ENCODE measurements around the gene CLDN2.

The CLDN2 gene

DNA sequence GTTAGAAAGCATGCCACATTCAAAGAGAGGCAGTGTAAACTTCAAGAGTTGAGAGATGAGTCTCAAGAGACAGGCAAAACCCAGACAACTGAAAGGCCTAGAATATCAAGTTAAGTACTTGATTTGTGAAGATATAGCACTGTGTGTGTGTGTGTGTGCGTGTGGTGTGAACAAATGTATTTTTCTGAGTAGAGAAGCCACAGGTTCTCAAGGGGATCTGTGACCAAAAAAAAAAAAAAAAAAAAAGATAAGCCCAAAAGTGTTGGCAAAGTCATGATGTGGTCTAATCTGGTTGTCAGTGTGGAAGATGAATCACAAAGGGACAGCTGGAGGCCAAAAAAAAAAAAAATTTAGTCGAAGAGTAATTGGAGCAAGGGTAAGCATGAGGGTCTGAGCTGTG lies 20.9 kb upstream of the CLDN2 start:
- Histone ChIP-seq H3K4me1 (ENCODE audit: insufficient read depth, poor library complexity, severe bottlenecking) (peaks cover 15% of the 10 kb centered on the region), H3K27me3 (ENCODE audit: insufficient read depth, poor library complexity, severe bottlenecking) (no peaks in the 10 kb centered on the region), H3K36me3 (ENCODE audit: low read depth) (no peaks in the 10 kb centered on the region), H3K9me3 (ENCODE audit: severe bottlenecking) (no peaks in the 10 kb centered on the region), H3K27ac (ENCODE audit: poor library complexity, severe bottlenecking) (no peak overlapping the region), H3K4me3 (ENCODE audit: severe bottlenecking) (no peak overlapping the region)
- ATAC-seq (ENCODE audit: low read depth): no peak
- TF ChIP-seq, protein P1, sequence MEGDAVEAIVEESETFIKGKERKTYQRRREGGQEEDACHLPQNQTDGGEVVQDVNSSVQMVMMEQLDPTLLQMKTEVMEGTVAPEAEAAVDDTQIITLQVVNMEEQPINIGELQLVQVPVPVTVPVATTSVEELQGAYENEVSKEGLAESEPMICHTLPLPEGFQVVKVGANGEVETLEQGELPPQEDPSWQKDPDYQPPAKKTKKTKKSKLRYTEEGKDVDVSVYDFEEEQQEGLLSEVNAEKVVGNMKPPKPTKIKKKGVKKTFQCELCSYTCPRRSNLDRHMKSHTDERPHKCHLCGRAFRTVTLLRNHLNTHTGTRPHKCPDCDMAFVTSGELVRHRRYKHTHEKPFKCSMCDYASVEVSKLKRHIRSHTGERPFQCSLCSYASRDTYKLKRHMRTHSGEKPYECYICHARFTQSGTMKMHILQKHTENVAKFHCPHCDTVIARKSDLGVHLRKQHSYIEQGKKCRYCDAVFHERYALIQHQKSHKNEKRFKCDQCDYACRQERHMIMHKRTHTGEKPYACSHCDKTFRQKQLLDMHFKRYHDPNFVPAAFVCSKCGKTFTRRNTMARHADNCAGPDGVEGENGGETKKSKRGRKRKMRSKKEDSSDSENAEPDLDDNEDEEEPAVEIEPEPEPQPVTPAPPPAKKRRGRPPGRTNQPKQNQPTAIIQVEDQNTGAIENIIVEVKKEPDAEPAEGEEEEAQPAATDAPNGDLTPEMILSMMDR (IDR thresholded peaks at IDR 0.05; ENCODE audit: poor library complexity, severe bottlenecking): no peak
- DNase-seq (ENCODE audit: low spot score): no peak

DNA sequence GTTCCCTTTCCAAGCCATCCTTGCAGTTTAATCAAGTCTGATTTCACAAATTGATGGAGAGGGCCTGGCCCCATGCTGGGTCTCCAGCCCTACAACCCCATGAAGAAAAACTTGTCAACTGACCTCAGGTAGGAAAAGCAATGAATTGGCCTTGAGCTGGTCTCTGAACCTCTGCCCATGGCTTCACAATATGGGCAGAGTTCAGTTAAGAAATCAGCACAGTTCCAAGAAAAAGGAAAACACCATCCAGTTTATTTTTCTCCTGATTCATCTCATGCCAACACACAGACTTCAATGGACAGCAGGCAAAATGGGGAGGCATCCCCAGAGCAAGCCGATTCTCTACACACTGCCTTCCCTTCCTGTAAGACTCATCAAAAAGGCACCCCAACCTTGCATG lies 20.4 kb upstream of the CLDN2 start:
- DNase-seq (ENCODE audit: low spot score) (no peak), ATAC-seq (ENCODE audit: low read depth) (no peak)
- TF ChIP-seq, protein P1 (IDR thresholded peaks at IDR 0.05; ENCODE audit: poor library complexity, severe bottlenecking): no peak
- H3K4me3 ChIP-seq (ENCODE audit: severe bottlenecking): no peak overlapping the region
- H3K4me1 ChIP-seq (ENCODE audit: insufficient read depth, poor library complexity, severe bottlenecking): peaks cover 12% of the 10 kb centered on the region
- no peaks in the 10 kb centered on the region for H3K9me3 ChIP-seq (ENCODE audit: severe bottlenecking)
- no peaks in the 10 kb centered on the region for H3K27me3 ChIP-seq (ENCODE audit: insufficient read depth, poor library complexity, severe bottlenecking)
- no peak overlapping the region for H3K27ac ChIP-seq (ENCODE audit: poor library complexity, severe bottlenecking)
- H3K36me3 ChIP-seq (ENCODE audit: low read depth): no peaks in the 10 kb centered on the region

DNA sequence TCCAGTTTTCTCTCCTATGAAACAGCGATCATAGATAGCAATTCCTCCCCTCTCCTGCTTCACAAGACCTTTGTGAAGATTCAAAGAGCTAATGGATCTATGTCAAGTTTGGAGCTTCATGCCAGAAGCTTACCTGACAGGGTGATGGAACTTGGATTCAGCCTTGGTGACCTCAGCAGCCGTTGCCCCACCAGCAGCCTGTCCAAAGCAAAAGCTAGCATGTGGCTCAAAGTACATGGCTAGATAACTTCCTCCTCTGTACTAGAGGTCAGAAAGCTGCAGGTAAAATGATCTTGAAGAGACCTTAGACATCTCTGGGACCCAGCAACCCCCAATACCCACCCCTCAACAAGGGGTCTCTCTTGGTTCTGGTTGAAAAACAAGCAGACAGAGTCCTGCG lies 18.9 kb upstream of the CLDN2 start:
- Histone ChIP-seq H3K4me1 (ENCODE audit: insufficient read depth, poor library complexity, severe bottlenecking) (no peaks in the 10 kb centered on the region), H3K4me3 (ENCODE audit: severe bottlenecking) (no peak overlapping the region), H3K36me3 (ENCODE audit: low read depth) (no peaks in the 10 kb centered on the region), H3K27ac (ENCODE audit: poor library complexity, severe bottlenecking) (no peak overlapping the region), H3K9me3 (ENCODE audit: severe bottlenecking) (no peaks in the 10 kb centered on the region), H3K27me3 (ENCODE audit: insufficient read depth, poor library complexity, severe bottlenecking) (no peaks in the 10 kb centered on the region)
- DNase-seq (ENCODE audit: low spot score) (no peak), ATAC-seq (ENCODE audit: low read depth) (no peak)
- TF ChIP-seq, protein P1 (IDR thresholded peaks at IDR 0.05; ENCODE audit: poor library complexity, severe bottlenecking): no peak

DNA sequence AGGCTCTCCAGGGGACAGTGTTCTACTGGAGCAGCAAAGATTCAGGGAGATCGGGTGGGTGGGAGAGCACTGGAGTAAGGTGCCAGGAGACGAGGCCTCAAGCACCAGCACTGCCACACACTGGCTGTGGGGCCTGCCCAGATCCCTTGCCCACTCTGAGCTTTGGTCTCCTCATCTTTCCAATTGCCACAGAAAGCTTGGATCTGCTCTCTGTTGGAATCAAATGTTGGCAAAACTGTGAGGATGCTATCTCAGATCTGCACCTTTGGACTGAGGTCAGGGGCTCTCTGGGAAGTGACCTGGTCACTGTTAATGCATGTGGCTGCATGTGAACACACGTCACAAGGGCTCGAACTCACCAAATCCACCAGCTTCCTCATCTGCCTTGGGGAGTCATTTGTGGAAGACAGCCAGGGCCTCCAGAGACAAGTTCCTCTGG lies 18.4 kb upstream of the CLDN2 start:
- DNase-seq (ENCODE audit: low spot score) (no peak), ATAC-seq (ENCODE audit: low read depth) (no peak)
- H3K27me3 ChIP-seq (ENCODE audit: insufficient read depth, poor library complexity, severe bottlenecking): no peaks in the 10 kb centered on the region
- no peaks in the 10 kb centered on the region for H3K9me3 ChIP-seq (ENCODE audit: severe bottlenecking)
- no peaks in the 10 kb centered on the region for H3K4me1 ChIP-seq (ENCODE audit: insufficient read depth, poor library complexity, severe bottlenecking)
- TF ChIP-seq, protein P1 (IDR thresholded peaks at IDR 0.05; ENCODE audit: poor library complexity, severe bottlenecking): no peak
- H3K4me3 ChIP-seq (ENCODE audit: severe bottlenecking): no peak overlapping the region
- H3K27ac ChIP-seq (ENCODE audit: poor library complexity, severe bottlenecking): no peak overlapping the region
- no peaks in the 10 kb centered on the region for H3K36me3 ChIP-seq (ENCODE audit: low read depth)

DNA sequence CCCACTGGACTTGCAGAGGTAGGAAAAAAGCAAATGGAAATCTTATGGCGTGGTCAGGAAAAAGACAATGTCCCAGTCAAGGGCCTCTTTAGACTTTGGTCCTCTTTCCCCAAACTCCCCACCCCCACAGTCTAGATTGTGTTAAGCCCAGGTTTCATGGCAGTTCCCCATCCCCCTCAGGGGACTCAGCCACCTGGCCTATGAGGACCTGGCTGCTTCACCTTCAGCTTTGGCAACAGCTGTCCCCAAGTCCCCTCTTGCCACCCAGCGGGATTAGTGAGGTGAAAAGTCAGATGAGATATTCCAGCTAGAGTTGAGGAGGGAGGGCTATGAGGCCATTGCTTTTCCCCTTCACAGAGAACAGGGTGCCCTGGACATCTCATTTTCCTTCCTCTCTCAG lies 17.5 kb upstream of the CLDN2 start:
- H3K36me3 ChIP-seq (ENCODE audit: low read depth): no peaks in the 10 kb centered on the region
- no peaks in the 10 kb centered on the region for H3K27me3 ChIP-seq (ENCODE audit: insufficient read depth, poor library complexity, severe bottlenecking)
- H3K4me1 ChIP-seq (ENCODE audit: insufficient read depth, poor library complexity, severe bottlenecking): no peaks in the 10 kb centered on the region
- DNase-seq (ENCODE audit: low spot score) (no peak), ATAC-seq (ENCODE audit: low read depth) (no peak)
- no peak overlapping the region for H3K27ac ChIP-seq (ENCODE audit: poor library complexity, severe bottlenecking)
- no peak overlapping the region for H3K4me3 ChIP-seq (ENCODE audit: severe bottlenecking)
- no peaks in the 10 kb centered on the region for H3K9me3 ChIP-seq (ENCODE audit: severe bottlenecking)
- TF ChIP-seq, protein P1 (IDR thresholded peaks at IDR 0.05; ENCODE audit: poor library complexity, severe bottlenecking): no peak
